Adrenal gland (tissue), 5 donors: ENCODE measurements around the gene SYNPO2.

Source experiments
- POLR2A ChIP-seq, 2 donors: fragments of 450-650 bp; IDR thresholded peaks; one replicate each; pipeline ENCODE4 v1.6.1; 2017; ENCODE audit warnings: antibody characterized with exemption in 2 of 2, mild to moderate bottlenecking in 2 of 2, moderate library complexity in 1 of 2
- TF ChIP-seq, protein P1 (sequence below), 6 experiments: fragments of 450-650 bp in 4 of 6; fragments of 200-600 bp in 2 of 6; sonication (generic) in 1 of 6; IDR thresholded peaks; 1 replicate in 5 of 6; 2 replicates in 1 of 6; pipeline versions ENCODE4 v1.5.1 to v1.8.0; 2016 to 2021; ENCODE audit warnings: antibody characterized with exemption in 6 of 6, mild to moderate bottlenecking in 2 of 6, moderate library complexity in 1 of 6
- donor health status: DM: no; HTN: no; CAD: no.

- TF ChIP-seq, protein P1, sequence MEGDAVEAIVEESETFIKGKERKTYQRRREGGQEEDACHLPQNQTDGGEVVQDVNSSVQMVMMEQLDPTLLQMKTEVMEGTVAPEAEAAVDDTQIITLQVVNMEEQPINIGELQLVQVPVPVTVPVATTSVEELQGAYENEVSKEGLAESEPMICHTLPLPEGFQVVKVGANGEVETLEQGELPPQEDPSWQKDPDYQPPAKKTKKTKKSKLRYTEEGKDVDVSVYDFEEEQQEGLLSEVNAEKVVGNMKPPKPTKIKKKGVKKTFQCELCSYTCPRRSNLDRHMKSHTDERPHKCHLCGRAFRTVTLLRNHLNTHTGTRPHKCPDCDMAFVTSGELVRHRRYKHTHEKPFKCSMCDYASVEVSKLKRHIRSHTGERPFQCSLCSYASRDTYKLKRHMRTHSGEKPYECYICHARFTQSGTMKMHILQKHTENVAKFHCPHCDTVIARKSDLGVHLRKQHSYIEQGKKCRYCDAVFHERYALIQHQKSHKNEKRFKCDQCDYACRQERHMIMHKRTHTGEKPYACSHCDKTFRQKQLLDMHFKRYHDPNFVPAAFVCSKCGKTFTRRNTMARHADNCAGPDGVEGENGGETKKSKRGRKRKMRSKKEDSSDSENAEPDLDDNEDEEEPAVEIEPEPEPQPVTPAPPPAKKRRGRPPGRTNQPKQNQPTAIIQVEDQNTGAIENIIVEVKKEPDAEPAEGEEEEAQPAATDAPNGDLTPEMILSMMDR (IDR thresholded peaks at IDR 0.05): peak in 5 of 6 experiments; percentile 57 to 78 (median 73)
- no peak for TF ChIP-seq POLR2A (IDR thresholded peaks at IDR 0.05)
Observed at GRCh38 chr4:118969359-118969758, 80.7 kb downstream of the SYNPO2 start.
